ENCODE results near the gene THAP9.

DNA sequence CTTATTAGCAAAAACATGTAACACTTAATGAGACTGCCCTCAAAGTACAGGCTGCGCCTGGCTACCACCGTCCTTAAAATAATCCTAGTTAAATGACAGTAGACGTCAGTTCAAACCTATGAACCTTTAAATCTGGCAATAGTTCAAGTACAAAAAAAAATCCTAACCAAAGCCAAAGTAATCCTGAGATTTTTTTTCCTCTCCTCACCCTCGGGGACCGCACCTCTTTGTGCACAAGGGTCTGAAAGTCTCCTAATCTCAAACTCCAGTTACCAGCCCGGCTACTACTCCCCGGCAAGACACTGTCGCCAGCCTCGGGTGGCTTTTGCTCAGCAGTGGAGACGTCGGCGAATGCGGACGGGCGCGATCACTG is 10.0 kb upstream of the THAP9 start:
- TF ChIP-seq, protein P1, sequence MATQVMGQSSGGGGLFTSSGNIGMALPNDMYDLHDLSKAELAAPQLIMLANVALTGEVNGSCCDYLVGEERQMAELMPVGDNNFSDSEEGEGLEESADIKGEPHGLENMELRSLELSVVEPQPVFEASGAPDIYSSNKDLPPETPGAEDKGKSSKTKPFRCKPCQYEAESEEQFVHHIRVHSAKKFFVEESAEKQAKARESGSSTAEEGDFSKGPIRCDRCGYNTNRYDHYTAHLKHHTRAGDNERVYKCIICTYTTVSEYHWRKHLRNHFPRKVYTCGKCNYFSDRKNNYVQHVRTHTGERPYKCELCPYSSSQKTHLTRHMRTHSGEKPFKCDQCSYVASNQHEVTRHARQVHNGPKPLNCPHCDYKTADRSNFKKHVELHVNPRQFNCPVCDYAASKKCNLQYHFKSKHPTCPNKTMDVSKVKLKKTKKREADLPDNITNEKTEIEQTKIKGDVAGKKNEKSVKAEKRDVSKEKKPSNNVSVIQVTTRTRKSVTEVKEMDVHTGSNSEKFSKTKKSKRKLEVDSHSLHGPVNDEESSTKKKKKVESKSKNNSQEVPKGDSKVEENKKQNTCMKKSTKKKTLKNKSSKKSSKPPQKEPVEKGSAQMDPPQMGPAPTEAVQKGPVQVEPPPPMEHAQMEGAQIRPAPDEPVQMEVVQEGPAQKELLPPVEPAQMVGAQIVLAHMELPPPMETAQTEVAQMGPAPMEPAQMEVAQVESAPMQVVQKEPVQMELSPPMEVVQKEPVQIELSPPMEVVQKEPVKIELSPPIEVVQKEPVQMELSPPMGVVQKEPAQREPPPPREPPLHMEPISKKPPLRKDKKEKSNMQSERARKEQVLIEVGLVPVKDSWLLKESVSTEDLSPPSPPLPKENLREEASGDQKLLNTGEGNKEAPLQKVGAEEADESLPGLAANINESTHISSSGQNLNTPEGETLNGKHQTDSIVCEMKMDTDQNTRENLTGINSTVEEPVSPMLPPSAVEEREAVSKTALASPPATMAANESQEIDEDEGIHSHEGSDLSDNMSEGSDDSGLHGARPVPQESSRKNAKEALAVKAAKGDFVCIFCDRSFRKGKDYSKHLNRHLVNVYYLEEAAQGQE (IDR thresholded peaks at IDR 0.05; ENCODE audit: insufficient read depth in 1 of 2, low read depth in 2 of 2, low read length in 2 of 2): no peak
- no peak for TF ChIP-seq SIN3A (IDR thresholded peaks at IDR 0.05; ENCODE audit: borderline replicate concordance, insufficient read depth, low read length)
